Spleen (tissue), 7 donors: ENCODE results near the gene LRRC4B.

Source experiments
- POLR2A ChIP-seq, 3 donors: fragments of 450-650 bp; IDR thresholded peaks; one replicate each; pipeline ENCODE4 v1.5.1; 2017; ENCODE audit warnings: antibody characterized with exemption in 3 of 3, mild to moderate bottlenecking in 1 of 3
- TF ChIP-seq, protein P1 (sequence below), 11 experiments: fragments of 200-600 bp in 7 of 11; fragments of 450-650 bp in 4 of 11; sonication (generic) in 4 of 11; IDR thresholded peaks in 8 of 11; conservative IDR thresholded peaks in 3 of 11; 1 replicate in 7 of 11; 2 replicates in 4 of 11; pipeline versions ENCODE4 v1.4.0 to v1.8.0; 2016 to 2021; ENCODE audit warnings: antibody characterized with exemption in 11 of 11, inconsistent platforms in 4 of 11, mild to moderate bottlenecking in 1 of 11
- donor health status: DM: no; HTN: no; CAD: no; lungs with moderate emphysema.
- donor health status: DM: no; HTN: no; CAD: no.
- donor health status: DM: no; HTN: no; CAD: no.

DNA sequence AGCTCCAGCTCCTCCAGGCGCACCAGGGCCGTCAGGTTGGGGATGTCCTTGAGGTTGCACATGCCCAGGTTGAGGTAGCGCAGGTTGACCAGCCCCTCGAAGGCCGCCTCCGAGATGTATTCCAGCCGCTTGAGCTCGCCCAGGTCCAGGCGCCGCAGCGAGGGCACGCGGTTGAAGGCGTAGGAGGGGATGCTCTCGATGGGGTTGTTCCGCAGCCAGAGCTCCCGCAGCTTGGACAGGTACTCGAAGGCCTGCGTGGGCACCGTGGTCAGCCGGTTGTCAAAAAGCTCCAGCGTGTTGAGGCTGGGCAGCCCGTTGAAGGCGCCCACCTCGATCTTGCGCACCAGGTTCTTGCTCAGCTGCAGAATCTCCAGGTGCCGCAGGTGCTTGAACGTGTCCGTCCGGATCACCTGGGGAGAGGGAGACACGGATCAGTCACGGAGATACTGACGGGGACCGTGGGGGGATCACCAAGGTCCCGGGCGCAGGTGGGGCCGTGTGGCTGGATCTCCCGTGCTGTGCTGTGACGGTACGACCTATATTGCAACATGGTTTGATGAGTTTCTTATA, 49.1 kb downstream of the LRRC4B start:
- TF ChIP-seq POLR2A (IDR thresholded peaks at IDR 0.05), result no peak
- TF ChIP-seq, protein P1, sequence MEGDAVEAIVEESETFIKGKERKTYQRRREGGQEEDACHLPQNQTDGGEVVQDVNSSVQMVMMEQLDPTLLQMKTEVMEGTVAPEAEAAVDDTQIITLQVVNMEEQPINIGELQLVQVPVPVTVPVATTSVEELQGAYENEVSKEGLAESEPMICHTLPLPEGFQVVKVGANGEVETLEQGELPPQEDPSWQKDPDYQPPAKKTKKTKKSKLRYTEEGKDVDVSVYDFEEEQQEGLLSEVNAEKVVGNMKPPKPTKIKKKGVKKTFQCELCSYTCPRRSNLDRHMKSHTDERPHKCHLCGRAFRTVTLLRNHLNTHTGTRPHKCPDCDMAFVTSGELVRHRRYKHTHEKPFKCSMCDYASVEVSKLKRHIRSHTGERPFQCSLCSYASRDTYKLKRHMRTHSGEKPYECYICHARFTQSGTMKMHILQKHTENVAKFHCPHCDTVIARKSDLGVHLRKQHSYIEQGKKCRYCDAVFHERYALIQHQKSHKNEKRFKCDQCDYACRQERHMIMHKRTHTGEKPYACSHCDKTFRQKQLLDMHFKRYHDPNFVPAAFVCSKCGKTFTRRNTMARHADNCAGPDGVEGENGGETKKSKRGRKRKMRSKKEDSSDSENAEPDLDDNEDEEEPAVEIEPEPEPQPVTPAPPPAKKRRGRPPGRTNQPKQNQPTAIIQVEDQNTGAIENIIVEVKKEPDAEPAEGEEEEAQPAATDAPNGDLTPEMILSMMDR (IDR thresholded peaks at IDR 0.05 in 8 of 11, conservative IDR thresholded peaks at IDR 0.05 in 3 of 11), result no peak
